Psoas muscle (tissue), 8 donors: ENCODE measurements around the gene PAX6. TPM values are rescaled to one million over a fixed set of nuclear protein-coding genes. Genes with fewer than 3 reads are reported as not detected.

ENCODE experiments used
- ATAC-seq, 4 donors: fragments of 200-7000 bp; cut with Tn5 transposase; one replicate each; pipeline ENCODE4 v1.9.1; 2020; ENCODE audit warnings: moderate library complexity in 3 of 4, mild to moderate bottlenecking in 2 of 4
- DNase-seq, 2 donors: peaks; one replicate each; pipeline ENCODE4 v3.0.0-alpha.2; 2020
- H3K27ac ChIP-seq: fragments of 200-600 bp; one replicate; pipeline ENCODE4 v1.8.0; 2022
- H3K27me3 ChIP-seq, 3 donors: fragments of 200-600 bp in 1 of 3; one replicate each; pipeline versions ENCODE4 v1.6.1 to v1.8.0; 2013 to 2022; ENCODE audit warnings: low read length in 2 of 3, mild to moderate bottlenecking in 2 of 3, moderate library complexity in 1 of 3; ENCODE audit not compliant: insufficient read depth in 3 of 3
- H3K36me3 ChIP-seq, 2 donors: fragments of 200-600 bp in 1 of 2; one replicate each; pipeline versions ENCODE4 v1.6.1 to v1.8.0; 2013 to 2022; ENCODE audit warnings: low read depth in 1 of 2, mild to moderate bottlenecking in 1 of 2, moderate library complexity in 1 of 2; ENCODE audit not compliant: insufficient read depth in 1 of 2
- H3K4me1 ChIP-seq: fragments of 200-600 bp; one replicate; pipeline ENCODE4 v1.8.0; 2022
- H3K4me3 ChIP-seq: fragments of 200-600 bp; one replicate; pipeline ENCODE4 v1.8.0; 2022; ENCODE audit warnings: mild to moderate bottlenecking
- H3K9me3 ChIP-seq: fragments of 200-600 bp; one replicate; pipeline ENCODE4 v1.8.0; 2022
- CTCF ChIP-seq: fragments of 200-600 bp; IDR thresholded peaks from one replicate; pipeline ENCODE4 v1.8.0; 2022; ENCODE audit warnings: antibody characterized with exemption
- WGBS, 3 donors: extraction: QIAGEN DNeasy Blood & Tissue Kit; methylation state at CpG; one replicate each; pipeline versions ENCODE4 v1.1.6 to v1.1.7; 2013; 5-methylcytosine and 5-hydroxymethylcytosine counted together
- intact Hi-C, 2 donors: fragments of 100-400 bp; cut with DNase I; formaldehyde crosslinking; loops; one replicate each; pipeline versions ENCODE4 v1.11.0 to v1.14.2; 2022
- polyA plus RNA-seq, 3 donors: library from polyadenylated mRNA; stranded (reverse); fragments of 200-250 nt; gene quantifications; one replicate each; pipeline ENCODE4 v1.2.3, GENCODE V29; 2013
- total RNA-seq, 4 donors: library from RNA; stranded (reverse); fragmentation: NEBNext Ultra II Directional in 2 of 4; extraction: Animal tissue kit (Norgen Biotek cat#: 25700) in 2 of 4; gene quantifications; one replicate each; pipeline versions ENCODE4 v1.2.1 to v1.2.4, GENCODE V29; 2021 to 2023
- donor health status: healthy with polysubstance abuse.
- donor health status: DM: no; HTN: no; CAD: no; lungs with moderate emphysema.
- donor health status: Bipolar disorder and iron deficiency.
- donor health status: healthy.
- donor health status: DM: yes; HTN: yes; CAD: no.
- donor health status: DM: no; HTN: no; CAD: no.
- donor health status: DM: no; HTN: no; CAD: no.
- donor health status: DM: yes; HTN: yes; CAD: no.

Gene PAX6
- total and polyA plus RNA-seq, 7 donors: 0.75 TPM; not detected in 6

DNA sequence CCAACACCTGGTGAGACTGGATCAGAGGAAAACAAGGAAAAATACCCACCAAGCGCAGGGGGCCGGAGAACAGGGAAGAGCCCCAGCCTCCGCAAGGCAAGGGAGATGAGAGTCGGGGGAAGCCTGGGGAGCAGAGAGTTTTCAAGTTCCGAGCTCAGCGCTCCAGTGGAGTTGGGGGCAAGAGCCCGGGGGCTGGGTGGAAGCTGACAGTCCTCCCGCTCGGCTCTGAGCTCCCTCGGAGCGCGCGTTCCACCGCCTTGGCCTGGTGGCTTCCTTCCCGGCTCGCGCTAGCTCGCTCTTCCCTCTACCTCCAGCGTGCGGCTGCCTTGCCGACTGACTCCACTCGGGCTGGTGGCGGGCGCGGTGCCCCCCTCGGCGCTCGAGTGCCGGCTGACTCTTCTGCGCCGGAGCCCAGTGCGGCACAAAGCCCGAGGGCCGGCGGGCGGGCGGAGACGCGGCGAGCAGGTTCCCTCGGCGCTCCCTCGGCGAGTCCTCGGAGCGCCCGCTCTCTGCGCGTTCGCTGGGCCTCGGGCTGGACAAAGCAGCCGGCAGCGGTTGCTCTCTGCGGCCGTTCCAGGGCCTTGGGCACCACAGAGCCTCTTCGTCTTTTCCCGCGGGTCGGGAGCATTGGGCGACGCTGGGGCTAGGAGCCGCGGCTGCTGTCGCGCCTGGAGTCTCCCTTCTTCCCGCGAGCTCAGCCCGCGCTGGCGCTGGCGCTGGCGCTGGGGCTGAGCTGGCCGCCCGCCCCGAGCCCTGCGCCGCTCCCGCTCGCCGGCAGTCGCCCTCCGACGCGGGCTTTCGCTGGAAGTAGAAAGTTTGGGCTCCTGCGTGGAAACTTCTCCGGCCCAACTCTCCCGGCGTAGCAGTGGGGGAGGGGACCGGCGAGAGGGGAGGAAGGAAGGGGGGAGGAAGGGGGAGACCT lies 1.0 kb downstream of the PAX6 start:
- WGBS, 3 donors: 4 to 5% (median 4%) methylated on average over 55 to 91 of the region's 91 CpGs
- no peak for TF ChIP-seq CTCF
- H3K27ac ChIP-seq: no peak overlapping the region
- no peaks in the 10 kb centered on the region for H3K9me3 ChIP-seq
- peak in 1 of 2 donors; percentile 60 for DNase-seq
- H3K4me1 ChIP-seq: peaks cover 48% of the 10 kb centered on the region
- intact Hi-C loops: loop anchor here in 1 of 2 donors (10.0 kb wide), 1 partner anchor 165 kb away; no protein-coding TSS in a partner anchor
- no peaks in the 10 kb centered on the region for H3K36me3 ChIP-seq
- ATAC-seq: peak; percentile 31 to 64 (median 50)
- peak overlapping the region; percentile 65 for H3K4me3 ChIP-seq
- peaks cover 0 to 98% (median 72%) of the 10 kb centered on the region in 3 donors for H3K27me3 ChIP-seq

GRCh38 chr11:31809541-31809856 lies 1.6 kb downstream of the PAX6 start:
- intact Hi-C loops: loop anchor here in 1 of 2 donors (10.0 kb wide), 1 partner anchor 165 kb away; no protein-coding TSS in a partner anchor
- Histone ChIP-seq H3K27ac (no peak overlapping the region), H3K36me3 (no peaks in the 10 kb centered on the region), H3K27me3 (peaks cover 0 to 98% (median 72%) of the 10 kb centered on the region in 3 donors), H3K9me3 (no peaks in the 10 kb centered on the region), H3K4me1 (peaks cover 55% of the 10 kb centered on the region), H3K4me3 (peak overlapping the region; percentile 65)
- 42 to 52% (median 46%) methylated on average over 6 of the region's 6 CpGs for WGBS, 3 donors
- no peak for ATAC-seq
- no peak for DNase-seq
- TF ChIP-seq CTCF: no peak

- 16 to 24% (median 20%) methylated on average over 21 of the region's 21 CpGs for WGBS, 3 donors
- H3K36me3 ChIP-seq: no peaks in the 10 kb centered on the region
- H3K4me1 ChIP-seq: peaks cover 55% of the 10 kb centered on the region
- no peaks in the 10 kb centered on the region for H3K9me3 ChIP-seq
- peaks cover 0 to 98% (median 72%) of the 10 kb centered on the region in 3 donors for H3K27me3 ChIP-seq
- DNase-seq (no peak), ATAC-seq (no peak)
- H3K27ac ChIP-seq: no peak overlapping the region
- no peak for TF ChIP-seq CTCF
- intact Hi-C loops: loop anchor here in 1 of 2 donors (10.0 kb wide), 1 partner anchor 164 kb away; no protein-coding TSS in a partner anchor
- H3K4me3 ChIP-seq: no peak overlapping the region
These were observed 2.2 kb downstream of the PAX6 start for GRCh38 chr11:31808721-31809540.

GRCh38 chr11:31807799-31808667 lies 3.1 kb downstream of the PAX6 start:
- ATAC-seq: no peak
- no peak for DNase-seq
- no peak for TF ChIP-seq CTCF
- no peaks in the 10 kb centered on the region for H3K36me3 ChIP-seq
- H3K27me3 ChIP-seq: peaks cover 0 to 98% (median 72%) of the 10 kb centered on the region in 3 donors
- peaks cover 50% of the 10 kb centered on the region for H3K4me1 ChIP-seq
- H3K27ac ChIP-seq: no peak overlapping the region
- no peaks in the 10 kb centered on the region for H3K9me3 ChIP-seq
- WGBS, 3 donors: 12 to 17% (median 17%) methylated on average over 9 of the region's 9 CpGs
- H3K4me3 ChIP-seq: no peak overlapping the region
- intact Hi-C loops: loop anchor here in 1 of 2 donors (10.0 kb wide), 1 partner anchor 163 kb away; no protein-coding TSS in a partner anchor
